ENCODE data around the gene COL8A2. TPM values are rescaled to one million over a fixed set of nuclear protein-coding genes. Genes with fewer than 3 reads are reported as not detected.

Gene COL8A2
- total RNA-seq, 2 donors from 2014 or later, result 7.9 to 10.7 TPM

- Histone ChIP-seq H3K27me3 (replicated peaks; ENCODE audit: insufficient read depth) (no peaks in the 10 kb centered on the region), H3K27ac (no peak overlapping the region), H3K4me1 (replicated peaks) (peaks cover 8% of the 10 kb centered on the region), H3K9me3 (no peaks in the 10 kb centered on the region), H3K36me3 (peaks cover 4 to 22% of the 10 kb centered on the region in 2 donors), H3K4me3 (no peak overlapping the region)
- DNase-seq (ENCODE audit: low spot score), result no peak
- intact Hi-C loops (cut with DNase I), result no loop called here
- TF ChIP-seq POLR2AphosphoS5 (IDR thresholded peaks at IDR 0.05) (no peak), POLR2A (IDR thresholded peaks at IDR 0.05) (no peak)
- TF ChIP-seq, protein P1, sequence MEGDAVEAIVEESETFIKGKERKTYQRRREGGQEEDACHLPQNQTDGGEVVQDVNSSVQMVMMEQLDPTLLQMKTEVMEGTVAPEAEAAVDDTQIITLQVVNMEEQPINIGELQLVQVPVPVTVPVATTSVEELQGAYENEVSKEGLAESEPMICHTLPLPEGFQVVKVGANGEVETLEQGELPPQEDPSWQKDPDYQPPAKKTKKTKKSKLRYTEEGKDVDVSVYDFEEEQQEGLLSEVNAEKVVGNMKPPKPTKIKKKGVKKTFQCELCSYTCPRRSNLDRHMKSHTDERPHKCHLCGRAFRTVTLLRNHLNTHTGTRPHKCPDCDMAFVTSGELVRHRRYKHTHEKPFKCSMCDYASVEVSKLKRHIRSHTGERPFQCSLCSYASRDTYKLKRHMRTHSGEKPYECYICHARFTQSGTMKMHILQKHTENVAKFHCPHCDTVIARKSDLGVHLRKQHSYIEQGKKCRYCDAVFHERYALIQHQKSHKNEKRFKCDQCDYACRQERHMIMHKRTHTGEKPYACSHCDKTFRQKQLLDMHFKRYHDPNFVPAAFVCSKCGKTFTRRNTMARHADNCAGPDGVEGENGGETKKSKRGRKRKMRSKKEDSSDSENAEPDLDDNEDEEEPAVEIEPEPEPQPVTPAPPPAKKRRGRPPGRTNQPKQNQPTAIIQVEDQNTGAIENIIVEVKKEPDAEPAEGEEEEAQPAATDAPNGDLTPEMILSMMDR (IDR thresholded peaks at IDR 0.05), result no peak
- 72% methylated on average over 3 of the region's 3 CpGs for WGBS
Measured at GRCh38 chr1:36093929-36094328, 31.1 kb downstream of the COL8A2 start.

DNA sequence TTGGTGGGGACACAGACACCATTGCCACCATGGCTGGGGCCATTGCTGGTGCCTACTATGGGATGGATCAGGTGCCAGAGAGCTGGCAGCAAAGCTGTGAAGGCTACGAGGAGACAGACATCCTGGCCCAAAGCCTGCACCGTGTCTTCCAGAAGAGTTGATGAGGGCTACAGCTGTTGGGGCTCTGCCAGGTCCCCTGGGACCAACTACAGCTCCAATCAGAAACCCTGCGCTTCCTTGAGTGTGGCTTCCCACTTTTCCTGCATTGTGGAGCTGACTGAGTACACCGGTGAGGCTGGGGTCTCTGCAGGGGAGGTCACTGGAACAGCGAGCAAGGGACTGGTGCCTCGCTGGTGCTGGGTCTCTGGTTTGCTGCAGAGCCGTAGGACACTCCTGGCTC is 31.8 kb downstream of the COL8A2 start:
- Histone ChIP-seq H3K4me3 (no peak overlapping the region), H3K27me3 (replicated peaks; ENCODE audit: insufficient read depth) (no peaks in the 10 kb centered on the region), H3K36me3 (peaks cover 4 to 22% of the 10 kb centered on the region in 2 donors), H3K27ac (no peak overlapping the region), H3K9me3 (no peaks in the 10 kb centered on the region), H3K4me1 (replicated peaks) (peaks cover 8% of the 10 kb centered on the region)
- WGBS, result 81% methylated on average over 6 of the region's 7 CpGs
- intact Hi-C loops (cut with DNase I), result no loop called here
- TF ChIP-seq, protein P1 (IDR thresholded peaks at IDR 0.05), result no peak
- no peak for TF ChIP-seq POLR2AphosphoS5 (IDR thresholded peaks at IDR 0.05)
- TF ChIP-seq POLR2A (IDR thresholded peaks at IDR 0.05), result no peak
- DNase-seq (ENCODE audit: low spot score), result no peak

DNA sequence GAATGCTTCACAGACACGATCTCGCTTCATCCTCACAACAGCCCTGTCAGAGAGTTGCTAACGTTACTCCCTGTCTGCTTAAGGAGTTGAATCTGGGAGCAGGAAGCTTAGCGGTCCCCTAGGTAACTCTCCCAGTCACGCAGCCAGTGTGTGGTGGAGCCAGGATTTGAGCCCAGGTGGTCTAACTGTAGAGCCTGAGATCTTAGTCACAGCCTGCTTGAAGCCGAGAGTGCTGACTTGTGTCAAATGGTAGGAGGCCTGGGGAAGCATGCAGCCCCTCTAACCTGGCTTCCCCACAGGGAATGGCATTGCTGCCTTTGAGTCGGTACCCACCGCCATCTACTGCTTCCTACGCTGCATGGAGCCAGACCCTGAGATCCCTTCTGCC is 32.2 kb downstream of the COL8A2 start:
- no peaks in the 10 kb centered on the region for H3K27me3 ChIP-seq (replicated peaks; ENCODE audit: insufficient read depth)
- TF ChIP-seq POLR2A (IDR thresholded peaks at IDR 0.05) (no peak), POLR2AphosphoS5 (IDR thresholded peaks at IDR 0.05) (no peak)
- TF ChIP-seq, protein P1 (IDR thresholded peaks at IDR 0.05), result no peak
- H3K27ac ChIP-seq, result no peak overlapping the region
- 75% methylated on average over 9 of the region's 9 CpGs for WGBS
- intact Hi-C loops (cut with DNase I), result no loop called here
- H3K36me3 ChIP-seq, result peaks cover 4 to 22% of the 10 kb centered on the region in 2 donors
- DNase-seq (ENCODE audit: low spot score), result no peak
- peaks cover 8% of the 10 kb centered on the region for H3K4me1 ChIP-seq (replicated peaks)
- no peak overlapping the region for H3K4me3 ChIP-seq
- no peaks in the 10 kb centered on the region for H3K9me3 ChIP-seq

DNA sequence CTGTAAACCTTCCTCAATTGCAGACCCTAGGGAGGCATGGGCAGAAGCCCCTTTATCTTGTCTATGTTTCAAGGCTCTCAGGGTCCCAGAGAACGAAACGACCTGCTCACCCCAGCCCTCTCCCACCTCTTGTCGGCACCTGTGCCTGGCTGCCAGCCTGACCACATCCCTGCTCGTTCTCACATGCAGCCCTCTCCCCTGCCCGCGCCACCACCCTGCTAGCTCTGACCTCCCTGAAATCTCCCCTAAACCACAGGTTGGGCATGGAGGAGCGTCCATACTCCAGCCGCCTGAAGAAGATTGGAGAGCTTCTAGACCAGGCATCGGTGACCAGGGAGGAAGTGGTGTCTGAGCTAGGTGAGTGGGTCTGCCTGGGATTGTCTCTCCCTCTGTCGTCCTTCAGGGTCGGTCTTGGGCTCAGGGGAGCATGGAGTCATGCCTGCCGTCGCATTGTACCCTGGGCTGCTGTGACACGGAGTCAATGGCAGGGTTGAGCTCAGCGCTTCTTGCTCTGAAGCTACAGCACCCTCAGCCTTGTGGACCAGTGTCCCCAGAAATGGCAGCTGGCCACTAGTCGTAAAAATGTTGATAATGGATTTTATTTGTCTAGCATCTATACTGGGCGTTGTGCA is 32.7 kb downstream of the COL8A2 start:
- 85% methylated on average over 17 of the region's 17 CpGs for WGBS

More for the DNA sequence above, 32.7 kb downstream of the COL8A2 start:
- Histone ChIP-seq H3K36me3 (peaks cover 4 to 22% of the 10 kb centered on the region in 2 donors), H3K27me3 (replicated peaks; ENCODE audit: insufficient read depth) (no peaks in the 10 kb centered on the region), H3K9me3 (no peaks in the 10 kb centered on the region), H3K4me1 (replicated peaks) (peaks cover 8% of the 10 kb centered on the region), H3K27ac (no peak overlapping the region), H3K4me3 (no peak overlapping the region)
- intact Hi-C loops (cut with DNase I), result no loop called here
- TF ChIP-seq POLR2A (IDR thresholded peaks at IDR 0.05), result no peak
- TF ChIP-seq, protein P1 (IDR thresholded peaks at IDR 0.05), result no peak
- TF ChIP-seq POLR2AphosphoS5 (IDR thresholded peaks at IDR 0.05), result no peak
- no peak for DNase-seq (ENCODE audit: low spot score)

Measured in prostate gland (tissue), 2 donors.